ENCODE results near the gene ATP6V1G1.

Gene ATP6V1G1, protein sequence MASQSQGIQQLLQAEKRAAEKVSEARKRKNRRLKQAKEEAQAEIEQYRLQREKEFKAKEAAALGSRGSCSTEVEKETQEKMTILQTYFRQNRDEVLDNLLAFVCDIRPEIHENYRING

DNA sequence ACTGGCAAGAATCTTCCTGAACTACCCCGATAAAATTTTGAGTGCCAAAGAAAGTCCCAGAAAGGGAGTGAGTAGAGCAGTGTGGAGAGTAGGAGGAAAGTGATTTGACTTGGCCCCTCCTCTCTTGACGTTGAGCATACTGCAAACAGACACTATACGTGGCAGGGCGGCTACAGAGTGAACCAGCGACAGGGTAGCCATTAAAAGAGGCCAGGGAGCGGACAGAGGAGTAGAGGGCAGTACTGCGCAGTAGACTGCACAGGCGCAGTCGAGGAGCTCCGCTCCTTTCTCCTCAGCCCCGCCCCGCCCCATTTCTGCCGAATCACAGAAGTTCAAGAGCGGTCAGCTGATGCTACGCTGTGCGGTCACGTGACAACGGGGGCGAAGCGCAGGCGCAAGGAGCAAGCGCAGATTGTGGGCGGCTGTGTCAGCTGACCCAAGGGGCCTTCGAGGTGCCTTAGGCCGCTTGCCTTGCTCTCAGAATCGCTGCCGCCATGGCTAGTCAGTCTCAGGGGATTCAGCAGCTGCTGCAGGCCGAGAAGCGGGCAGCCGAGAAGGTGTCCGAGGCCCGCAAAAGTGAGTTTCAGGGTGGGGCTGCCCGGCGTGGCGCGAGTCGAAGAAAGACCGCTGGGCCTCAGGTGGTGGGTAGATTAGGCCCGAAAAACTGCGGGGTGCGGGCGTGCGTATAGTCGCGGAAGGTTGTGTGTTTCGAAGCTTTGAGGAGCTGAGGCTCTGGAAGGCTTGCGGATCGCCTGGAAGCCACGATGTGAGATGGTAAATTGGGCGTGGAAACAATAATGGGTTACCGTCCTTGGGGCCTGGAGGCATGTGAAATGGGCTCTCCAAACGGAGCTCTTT is at the start of gene ATP6V1G1:
Gene ATP6V1G1, plus strand, starts transcription at position 425 of the 858 bp plus-strand sequence. Its CDS starts 70 bp downstream, at position 495.
- Mint-ChIP-seq H3K9me3 (no peaks in the 10 kb centered on the region), H3K27ac (peak within 1 kb of the TSS; percentile 98)
- ATAC-seq, result peak; percentile 97

DNA sequence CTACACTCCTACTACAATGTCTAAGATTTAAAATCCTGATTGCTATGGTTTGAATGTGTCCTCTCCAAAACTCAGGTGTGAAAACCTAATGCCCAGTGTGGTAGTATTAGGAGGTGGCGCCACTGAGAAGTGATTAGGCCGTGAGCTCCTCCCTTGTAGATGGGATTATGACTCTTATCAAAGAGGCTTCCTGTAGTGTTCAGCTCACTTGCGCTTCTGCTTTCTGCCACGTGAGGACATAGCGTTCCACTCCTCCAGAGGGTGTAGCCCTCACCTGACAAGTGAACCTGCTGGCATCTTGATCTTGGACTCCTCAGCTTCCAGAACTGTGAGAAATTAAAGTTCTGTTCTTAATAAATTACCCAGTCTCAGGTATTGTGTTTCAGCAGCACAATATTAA is 49.3 kb upstream of the ATP6V1G1 start:
- no peak overlapping the region for H3K27ac Mint-ChIP-seq
- H3K4me3 Mint-ChIP-seq, result no peak overlapping the region
- H3K4me1 Mint-ChIP-seq, result peaks cover 3% of the 10 kb centered on the region
- DNase-seq (peak; percentile 5), ATAC-seq (peak; percentile 79)
- no peaks in the 10 kb centered on the region for H3K36me3 Mint-ChIP-seq (ENCODE audit: low read depth)
- H3K9me3 Mint-ChIP-seq, result no peaks in the 10 kb centered on the region
- H3K27me3 Mint-ChIP-seq, result peaks cover 2% of the 10 kb centered on the region

More for the DNA sequence above, at the start of gene ATP6V1G1:
- peak within 1 kb of the TSS; percentile 99 for H3K4me3 Mint-ChIP-seq
- DNase-seq, result peak; percentile 100
- H3K27me3 Mint-ChIP-seq, result peaks cover 2% of the 10 kb centered on the region
- peaks cover 50% of the 10 kb centered on the region for H3K4me1 Mint-ChIP-seq
- H3K36me3 Mint-ChIP-seq (ENCODE audit: low read depth), result peaks cover 21% of the 10 kb centered on the region

DNA sequence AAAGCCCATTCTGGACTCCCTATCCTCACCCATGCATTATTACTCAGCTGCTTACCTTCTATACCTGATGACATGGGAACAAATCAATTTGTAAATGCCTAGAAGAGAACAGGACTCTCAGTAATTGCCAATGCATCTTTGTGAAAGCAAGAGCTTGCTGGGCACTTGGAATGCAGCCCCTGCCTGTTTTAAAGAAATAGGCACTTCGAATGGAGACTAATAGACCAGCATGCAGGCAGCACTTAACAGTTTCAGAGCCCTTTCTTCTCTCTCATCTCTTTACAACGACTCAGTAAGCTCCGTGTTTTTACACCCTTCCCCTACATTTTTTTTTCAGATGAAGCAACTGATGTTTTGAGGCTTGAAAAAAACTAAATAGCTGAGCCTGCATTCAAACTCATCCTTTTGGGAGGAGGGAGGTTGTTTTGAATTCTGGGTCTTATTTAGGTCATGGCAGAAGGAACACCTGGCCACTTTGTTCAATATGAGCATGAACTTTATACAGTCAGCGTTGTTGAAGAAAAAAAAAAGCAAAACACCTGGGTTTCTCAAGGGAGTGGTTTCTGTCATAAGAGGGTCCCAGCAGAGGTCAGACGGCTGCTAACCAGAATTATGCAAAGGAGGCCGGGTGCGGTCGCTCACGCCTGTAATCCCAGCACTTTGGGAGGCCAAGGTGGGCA is 47.7 kb upstream of the ATP6V1G1 start:
- no peak overlapping the region for H3K27ac Mint-ChIP-seq
- H3K27me3 Mint-ChIP-seq, result peaks cover 2% of the 10 kb centered on the region
- H3K4me1 Mint-ChIP-seq, result peaks cover 3% of the 10 kb centered on the region
- H3K4me3 Mint-ChIP-seq, result no peak overlapping the region
- no peak for DNase-seq
- no peak for ATAC-seq
- H3K36me3 Mint-ChIP-seq (ENCODE audit: low read depth), result no peaks in the 10 kb centered on the region
- no peaks in the 10 kb centered on the region for H3K9me3 Mint-ChIP-seq

DNA sequence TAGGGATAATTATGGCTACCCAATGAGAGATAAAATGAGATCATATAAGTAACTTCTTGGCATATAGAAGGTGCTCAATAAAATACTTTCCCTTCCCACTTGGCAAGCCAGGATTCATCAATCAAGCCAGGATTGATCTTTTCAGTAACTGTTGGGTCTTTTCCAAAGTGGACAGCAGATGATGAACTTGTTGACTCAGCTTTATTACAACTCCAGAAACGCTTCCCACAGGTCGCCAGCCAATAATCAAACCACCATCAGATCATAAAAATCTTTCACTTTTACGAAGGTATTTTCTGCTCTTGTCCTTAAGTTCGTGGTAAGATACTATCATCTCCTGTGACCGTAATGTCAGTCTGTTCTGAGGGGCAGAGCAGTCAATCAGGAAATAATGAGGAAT is 42.5 kb upstream of the ATP6V1G1 start:
- H3K27me3 Mint-ChIP-seq, result peaks cover 6% of the 10 kb centered on the region
- H3K4me1 Mint-ChIP-seq, result no peaks in the 10 kb centered on the region
- H3K4me3 Mint-ChIP-seq, result no peak overlapping the region
- DNase-seq (no peak), ATAC-seq (no peak)
- no peaks in the 10 kb centered on the region for H3K36me3 Mint-ChIP-seq (ENCODE audit: low read depth)
- H3K27ac Mint-ChIP-seq, result no peak overlapping the region
- H3K9me3 Mint-ChIP-seq, result no peaks in the 10 kb centered on the region

- H3K36me3 Mint-ChIP-seq (ENCODE audit: low read depth), result no peaks in the 10 kb centered on the region
- H3K27ac Mint-ChIP-seq, result no peak overlapping the region
- no peak overlapping the region for H3K4me3 Mint-ChIP-seq
- H3K27me3 Mint-ChIP-seq, result peaks cover 6% of the 10 kb centered on the region
- no peaks in the 10 kb centered on the region for H3K9me3 Mint-ChIP-seq
- ATAC-seq (no peak), DNase-seq (no peak)
- H3K4me1 Mint-ChIP-seq, result no peaks in the 10 kb centered on the region
Measured at GRCh38 chr9:114546851-114547250, 40.7 kb upstream of the ATP6V1G1 start.

GRCh38 chr9:114549697-114550330 is 37.8 kb upstream of the ATP6V1G1 start:
- H3K36me3 Mint-ChIP-seq (ENCODE audit: low read depth), result no peaks in the 10 kb centered on the region
- H3K4me3 Mint-ChIP-seq, result no peak overlapping the region
- H3K27me3 Mint-ChIP-seq, result peaks cover 4% of the 10 kb centered on the region
- DNase-seq, result no peak
- H3K4me1 Mint-ChIP-seq, result no peaks in the 10 kb centered on the region
- ATAC-seq, result no peak
- no peak overlapping the region for H3K27ac Mint-ChIP-seq
- H3K9me3 Mint-ChIP-seq, result no peaks in the 10 kb centered on the region

GRCh38 chr9:114551750-114552685 is 35.6 kb upstream of the ATP6V1G1 start:
- no peak for DNase-seq

GRCh38 chr9:114552706-114553105 is 34.9 kb upstream of the ATP6V1G1 start:
- Mint-ChIP-seq H3K4me3 (no peak overlapping the region), H3K36me3 (ENCODE audit: low read depth) (no peaks in the 10 kb centered on the region), H3K9me3 (no peaks in the 10 kb centered on the region), H3K27me3 (no peaks in the 10 kb centered on the region), H3K27ac (no peak overlapping the region), H3K4me1 (peaks cover 3% of the 10 kb centered on the region)
- ATAC-seq (no peak), DNase-seq (no peak)

More at GRCh38 chr9:114551750-114552685, 35.6 kb upstream of the ATP6V1G1 start:
- Mint-ChIP-seq H3K4me1 (peaks cover 3% of the 10 kb centered on the region), H3K4me3 (no peak overlapping the region), H3K27ac (no peak overlapping the region), H3K36me3 (ENCODE audit: low read depth) (no peaks in the 10 kb centered on the region), H3K9me3 (no peaks in the 10 kb centered on the region), H3K27me3 (no peaks in the 10 kb centered on the region)
- ATAC-seq, result no peak

GRCh38 chr9:114553202-114553601 is 34.4 kb upstream of the ATP6V1G1 start:
- Mint-ChIP-seq H3K9me3 (no peaks in the 10 kb centered on the region), H3K27me3 (no peaks in the 10 kb centered on the region), H3K36me3 (ENCODE audit: low read depth) (no peaks in the 10 kb centered on the region), H3K27ac (no peak overlapping the region), H3K4me3 (no peak overlapping the region), H3K4me1 (peaks cover 3% of the 10 kb centered on the region)
- no peak for ATAC-seq
- DNase-seq, result no peak

DNA sequence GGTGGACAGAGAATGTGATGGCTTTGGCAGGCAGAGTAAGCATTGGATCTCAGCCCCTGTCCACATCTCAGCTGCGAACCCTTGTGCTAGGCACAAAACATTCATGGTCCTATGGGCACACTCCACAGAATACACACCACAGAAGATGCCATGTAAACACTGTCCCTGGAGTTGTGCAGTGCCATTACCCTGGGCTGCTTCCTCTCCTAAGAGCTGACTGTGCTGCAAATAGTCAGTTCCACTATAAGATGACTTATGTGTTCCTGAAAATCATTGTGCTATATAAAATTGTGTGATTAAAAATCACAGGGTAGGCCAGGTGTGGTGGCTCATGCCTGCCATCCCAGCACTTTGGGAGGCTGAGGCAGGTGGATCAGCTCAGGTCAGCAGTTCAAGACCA is 31.9 kb upstream of the ATP6V1G1 start:
- no peaks in the 10 kb centered on the region for H3K9me3 Mint-ChIP-seq
- H3K27ac Mint-ChIP-seq, result no peak overlapping the region

DNA sequence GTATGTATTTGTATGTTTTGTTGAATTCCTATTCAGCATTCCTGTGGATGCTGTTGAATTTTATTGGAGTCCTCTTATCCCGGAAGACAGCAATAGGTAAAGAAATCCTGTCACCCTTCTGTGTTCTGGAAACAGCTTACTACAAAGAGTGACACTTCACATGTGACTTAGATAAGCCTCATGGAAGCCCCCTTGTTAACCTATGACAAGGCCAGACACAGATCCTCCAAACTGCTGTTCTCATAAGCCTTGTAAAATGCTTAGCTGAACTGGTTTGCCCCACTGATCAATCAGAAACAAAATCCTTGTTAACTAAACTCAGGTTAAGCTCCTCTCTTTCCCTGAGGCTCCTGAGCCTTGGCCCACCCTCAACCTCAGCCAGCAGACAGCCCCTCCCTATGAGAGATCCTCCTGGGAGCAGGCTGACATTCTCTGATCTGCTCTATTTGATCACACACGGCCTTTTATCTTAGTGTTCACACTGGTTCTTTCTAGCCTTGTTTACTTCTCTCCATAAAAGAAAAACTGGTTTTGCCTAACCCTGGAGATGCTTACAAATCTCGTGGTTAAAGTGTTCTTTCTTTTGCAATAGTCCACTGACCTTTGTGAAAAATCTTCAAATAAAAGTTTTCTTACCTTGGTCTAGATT is 29.4 kb upstream of the ATP6V1G1 start:
- Mint-ChIP-seq H3K4me1 (peaks cover 3% of the 10 kb centered on the region), H3K27me3 (peaks cover 4% of the 10 kb centered on the region), H3K36me3 (ENCODE audit: low read depth) (no peaks in the 10 kb centered on the region), H3K9me3 (no peaks in the 10 kb centered on the region), H3K27ac (no peak overlapping the region), H3K4me3 (no peak overlapping the region)
- ATAC-seq (no peak), DNase-seq (no peak)

More for the DNA sequence above, 31.9 kb upstream of the ATP6V1G1 start:
- H3K27me3 Mint-ChIP-seq, result peaks cover 2% of the 10 kb centered on the region
- no peak for ATAC-seq
- no peak overlapping the region for H3K4me3 Mint-ChIP-seq
- H3K36me3 Mint-ChIP-seq (ENCODE audit: low read depth), result no peaks in the 10 kb centered on the region
- DNase-seq, result no peak
- H3K4me1 Mint-ChIP-seq, result peaks cover 3% of the 10 kb centered on the region

GRCh38 chr9:114559830-114560513 is 27.6 kb upstream of the ATP6V1G1 start:
- Mint-ChIP-seq H3K9me3 (no peaks in the 10 kb centered on the region), H3K36me3 (ENCODE audit: low read depth) (no peaks in the 10 kb centered on the region), H3K4me3 (no peak overlapping the region), H3K27me3 (peaks cover 4% of the 10 kb centered on the region), H3K4me1 (peaks cover 3% of the 10 kb centered on the region), H3K27ac (no peak overlapping the region)
- no peak for DNase-seq
- ATAC-seq, result no peak

DNA sequence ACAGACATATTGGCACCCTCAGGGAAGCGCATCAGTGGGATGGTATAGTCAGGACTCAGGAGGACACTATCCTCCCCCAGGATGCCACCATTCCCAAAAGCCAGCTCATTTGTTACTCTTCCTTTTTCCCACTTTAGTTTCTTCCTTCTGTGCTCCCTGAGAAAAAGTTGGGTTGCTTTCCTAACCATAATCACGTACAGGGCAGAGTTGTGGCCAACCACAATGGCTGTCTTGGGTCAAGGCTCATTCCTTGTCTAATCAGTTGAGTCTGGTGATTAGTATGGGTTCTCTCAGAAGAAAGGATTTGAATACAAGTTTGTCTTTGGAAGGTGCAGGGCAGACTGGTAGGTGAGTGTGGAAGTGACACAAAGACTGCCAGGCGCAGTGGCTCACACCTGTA is 26.6 kb upstream of the ATP6V1G1 start:
- Mint-ChIP-seq H3K4me3 (no peak overlapping the region), H3K9me3 (no peaks in the 10 kb centered on the region)

More for the DNA sequence above, 26.6 kb upstream of the ATP6V1G1 start:
- H3K27ac Mint-ChIP-seq, result no peak overlapping the region
- H3K4me1 Mint-ChIP-seq, result peaks cover 2% of the 10 kb centered on the region
- peaks cover 4% of the 10 kb centered on the region for H3K27me3 Mint-ChIP-seq
- DNase-seq (no peak), ATAC-seq (no peak)
- no peaks in the 10 kb centered on the region for H3K36me3 Mint-ChIP-seq (ENCODE audit: low read depth)

Data from activated naive CD8-positive, alpha-beta T cell treated with anti-CD3 and anti-CD28 coated beads, Interleukin-2, amount 50 U/mL, for 24 hours (primary cell).